ENCODE measurements around the gene DNAH5.

- no peak for TF ChIP-seq POLR2A (IDR thresholded peaks at IDR 0.05; ENCODE audit: low read depth, low read length)
- no peak for TF ChIP-seq POLR2AphosphoS5 (IDR thresholded peaks at IDR 0.05; ENCODE audit: low read depth, low read length)
- no peak for TF ChIP-seq TAF1 (IDR thresholded peaks at IDR 0.05; ENCODE audit: borderline replicate concordance, low read depth, low read length)
Measured at GRCh38 chr5:13926731-13927130, 17.8 kb downstream of the DNAH5 start.
